HG03025 (cell line): Measurements from ENCODE around the gene DERA.
"Not testable (repeated sequence)": the region's sequence is repeated elsewhere in the genome, so short reads cannot be mapped to it uniquely, and the experiment has no call there.

ENCODE experiments used
- ATAC-seq: cut with Tn5 transposase; IDR thresholded peaks from one replicate; pipeline ENCODE4 v1.9.1; 2021; ENCODE audit warnings: mild to moderate bottlenecking, moderate library complexity; ENCODE audit not compliant: unreplicated experiment, low FRiP score

DERA gene

DNA sequence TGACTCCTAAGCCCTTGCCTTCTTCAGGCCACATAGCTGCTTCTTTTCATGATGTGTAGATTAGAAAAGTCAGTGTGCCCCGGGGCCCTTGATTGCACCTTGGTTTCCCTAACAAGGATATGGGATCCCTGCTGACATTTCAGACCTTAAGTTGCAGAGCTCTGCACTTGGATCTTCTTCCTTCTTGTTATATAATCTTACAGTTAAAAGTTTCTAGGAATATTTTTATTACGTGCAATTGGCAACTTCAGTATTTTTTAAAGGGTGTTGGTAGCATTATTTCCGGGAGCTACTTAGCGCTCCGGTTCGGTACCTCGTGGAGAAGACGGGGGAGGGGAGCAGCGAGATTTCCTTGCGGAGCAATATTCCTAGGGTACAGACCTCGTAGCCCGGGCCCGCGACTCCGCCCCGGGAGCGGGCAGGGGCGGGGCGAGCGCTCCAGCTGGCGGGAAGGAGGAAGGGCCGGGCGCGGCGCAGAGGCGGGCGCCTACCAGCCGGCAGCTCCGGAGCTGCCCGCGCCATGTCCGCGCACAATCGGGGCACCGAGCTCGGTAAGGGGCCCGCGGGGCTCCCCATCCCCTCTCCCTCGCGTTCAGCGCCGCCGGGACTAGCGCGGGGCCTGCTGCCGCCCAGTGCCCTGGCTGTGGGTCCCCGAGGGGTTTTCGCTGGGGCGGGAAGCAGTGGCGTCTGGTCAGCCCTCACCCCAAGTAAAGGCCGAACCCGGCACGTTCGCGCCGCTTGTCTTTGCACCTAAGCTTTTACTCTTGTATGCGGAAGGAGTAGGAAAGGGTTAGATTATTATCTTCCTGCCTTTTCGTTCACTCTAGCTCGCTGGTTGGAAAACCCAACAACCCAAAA is at the start of gene DERA:
Gene DERA, plus strand, starts transcription at position 469 of the 858 bp plus-strand sequence. Its CDS starts 52 bp downstream, at position 521.
- ATAC-seq: peak; percentile 91

DNA sequence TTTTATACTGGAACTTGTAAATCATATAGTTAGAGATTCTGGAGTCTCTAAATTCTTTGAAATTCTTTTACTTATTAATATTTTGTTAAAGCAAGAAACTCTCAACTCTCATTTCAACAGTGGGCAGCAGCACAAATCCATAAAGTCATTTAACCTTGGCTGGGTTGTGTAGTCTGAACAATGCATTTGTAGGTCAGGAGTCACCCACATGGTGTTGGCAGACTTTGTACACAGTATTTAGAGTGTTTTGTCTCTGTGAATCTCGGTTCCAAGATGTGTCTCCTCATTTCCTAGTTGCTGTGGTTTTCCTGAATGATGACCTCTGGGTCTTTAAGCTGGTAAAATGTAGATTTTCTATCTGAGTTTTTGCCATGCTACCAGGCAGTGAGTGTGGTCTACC is 49.7 kb upstream of the DERA start:
- no peak for ATAC-seq

DNA sequence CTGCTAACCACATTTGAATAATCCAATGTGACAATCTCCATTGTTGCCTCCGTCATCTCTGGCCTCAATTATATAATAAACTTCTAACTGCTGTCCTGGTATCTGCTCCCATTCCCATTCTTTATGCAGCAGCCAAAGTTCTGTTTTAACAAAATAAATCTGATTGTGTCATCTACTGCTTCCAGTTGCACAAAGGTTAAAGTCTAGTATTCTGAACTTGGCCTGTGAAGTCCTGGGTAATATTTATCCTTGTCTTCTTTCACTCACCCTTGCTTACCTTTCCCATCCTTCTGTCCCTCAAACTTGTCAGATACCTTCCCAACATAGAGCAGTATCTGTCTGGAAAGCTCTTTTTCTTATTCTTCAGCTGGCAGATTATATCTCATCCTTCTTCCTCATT is 48.3 kb upstream of the DERA start:
- no peak for ATAC-seq

DNA sequence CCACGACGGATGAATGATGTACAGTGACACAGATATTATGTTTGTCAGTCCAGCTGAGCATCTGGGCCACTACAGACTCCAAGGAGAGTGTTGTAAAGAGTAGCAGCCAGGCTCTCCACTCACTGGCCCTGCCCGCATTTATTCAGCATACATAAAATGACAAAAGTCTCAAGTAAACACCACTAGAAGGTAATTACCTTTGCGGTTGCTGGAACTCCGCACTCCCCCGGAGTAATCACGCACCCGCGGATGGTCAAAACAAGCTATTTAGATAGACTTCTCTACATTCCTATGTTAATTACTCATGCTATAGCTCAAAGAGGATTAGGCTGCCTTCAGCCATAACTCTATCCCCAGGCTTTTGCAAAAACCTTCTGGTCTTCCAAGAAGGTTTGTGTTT is 47.8 kb upstream of the DERA start:
- ATAC-seq: no peak

DNA sequence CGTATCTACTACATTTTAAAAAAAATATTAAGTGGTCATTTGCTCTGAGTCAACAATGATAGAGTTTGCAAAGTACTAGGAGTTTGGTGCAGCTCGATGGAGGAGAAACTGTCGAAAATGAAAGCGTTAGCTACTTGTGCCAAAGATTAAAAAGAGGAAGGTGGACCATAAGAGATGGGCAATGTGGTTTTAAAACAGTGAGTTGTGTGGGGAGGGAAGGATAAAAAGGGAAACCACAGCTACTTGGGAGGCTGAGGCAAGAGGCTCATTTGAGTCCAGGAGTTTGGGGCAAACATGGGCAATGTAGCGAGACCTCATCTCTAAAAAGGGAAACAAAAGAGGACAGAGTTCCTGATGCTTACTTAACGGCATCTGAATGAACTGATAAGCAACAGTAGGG is 47.1 kb upstream of the DERA start:
- ATAC-seq: peak; percentile 87

DNA sequence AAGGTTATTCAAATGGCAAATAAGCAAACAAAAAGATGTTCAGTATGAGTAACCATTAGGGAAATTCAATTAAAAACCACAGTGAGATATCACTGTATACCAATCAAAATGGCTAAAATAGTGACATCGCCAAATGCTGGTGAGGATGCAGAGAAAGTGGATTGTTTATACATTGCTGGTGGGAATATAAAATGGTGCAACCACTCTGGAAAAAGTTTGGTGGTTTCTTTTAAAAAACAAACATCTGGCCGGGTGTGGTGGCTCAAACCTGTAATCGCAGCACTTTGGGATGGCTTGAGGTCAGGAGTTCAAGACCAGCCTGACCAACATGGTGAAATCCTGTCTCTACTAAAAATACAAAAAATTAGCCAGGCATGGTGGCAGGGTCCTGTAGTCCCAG is 42.9 kb upstream of the DERA start:
- ATAC-seq: no peak

DNA sequence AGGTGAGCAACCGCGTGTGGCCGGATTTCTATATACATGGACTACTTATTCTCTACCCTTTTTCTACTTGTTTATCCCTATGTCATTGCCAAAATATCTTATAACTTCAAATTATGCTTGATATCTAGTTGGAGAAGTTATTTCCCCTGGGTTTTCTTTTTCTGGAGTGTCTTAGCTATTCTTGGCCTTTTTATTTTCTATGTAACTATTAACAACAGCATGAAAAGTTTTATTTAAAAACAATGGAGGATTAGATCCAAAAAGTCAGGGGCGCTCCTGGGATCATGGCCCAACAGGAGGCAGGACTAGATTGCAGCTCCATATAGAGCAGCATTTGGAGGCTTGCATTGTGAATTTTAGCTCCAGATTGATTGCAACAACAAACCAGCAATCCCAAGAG is 37.6 kb upstream of the DERA start:
- ATAC-seq: no peak

DNA sequence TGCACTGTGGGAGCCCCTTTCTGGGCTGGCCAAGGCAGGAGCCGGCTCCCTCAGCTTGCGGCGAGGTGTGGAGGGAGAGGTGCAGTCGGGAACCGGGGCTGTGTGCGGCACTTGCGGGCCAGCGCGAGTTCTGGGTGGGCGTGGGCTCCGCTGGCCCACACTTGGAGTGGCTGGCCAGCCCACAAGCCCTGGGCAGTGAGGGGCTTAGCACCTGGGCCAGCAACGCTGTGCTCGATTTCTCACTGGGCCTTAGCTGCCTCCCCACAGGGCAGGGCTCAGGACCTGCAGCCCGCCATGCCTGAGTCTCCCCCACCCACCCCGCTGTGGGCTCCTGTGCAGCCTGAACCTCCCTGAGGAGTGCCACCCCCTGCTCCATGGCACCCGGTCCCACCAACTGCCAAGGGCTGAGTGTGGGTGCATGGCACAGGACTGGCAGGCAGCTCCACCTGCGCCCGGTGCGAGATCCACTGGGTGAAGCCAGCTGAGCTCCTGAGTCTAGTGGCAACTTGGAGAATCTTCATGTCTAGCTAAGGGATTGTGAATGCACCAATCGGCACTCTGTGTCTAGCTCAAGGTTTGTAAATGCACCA is 36.5 kb upstream of the DERA start:
- ATAC-seq: not testable (repeated sequence)

GRCh38 chr12:15875863-15876262 is 35.3 kb upstream of the DERA start:
- ATAC-seq: no peak

DNA sequence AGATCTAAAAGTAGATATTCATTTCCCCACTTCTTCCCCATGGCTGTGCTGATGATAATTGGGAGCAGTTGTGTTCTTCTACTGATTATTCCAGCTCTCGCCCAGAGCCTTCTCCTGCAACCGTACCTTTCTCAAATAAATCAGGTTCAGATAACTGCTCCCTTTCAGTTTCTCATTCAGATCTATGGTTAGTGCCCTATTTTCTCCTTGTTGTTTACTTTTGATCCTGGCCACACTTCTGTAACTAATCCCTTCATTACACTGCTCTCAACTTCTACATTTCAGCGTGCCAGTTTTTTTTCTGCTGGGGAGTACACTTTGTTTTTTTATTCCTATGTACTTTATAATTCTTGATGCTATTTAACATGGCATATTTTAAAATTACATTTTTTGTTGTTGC is 31.7 kb upstream of the DERA start:
- ATAC-seq: no peak

- no peak for ATAC-seq
These were observed 30.4 kb upstream of the DERA start for GRCh38 chr12:15880721-15881120.

DNA sequence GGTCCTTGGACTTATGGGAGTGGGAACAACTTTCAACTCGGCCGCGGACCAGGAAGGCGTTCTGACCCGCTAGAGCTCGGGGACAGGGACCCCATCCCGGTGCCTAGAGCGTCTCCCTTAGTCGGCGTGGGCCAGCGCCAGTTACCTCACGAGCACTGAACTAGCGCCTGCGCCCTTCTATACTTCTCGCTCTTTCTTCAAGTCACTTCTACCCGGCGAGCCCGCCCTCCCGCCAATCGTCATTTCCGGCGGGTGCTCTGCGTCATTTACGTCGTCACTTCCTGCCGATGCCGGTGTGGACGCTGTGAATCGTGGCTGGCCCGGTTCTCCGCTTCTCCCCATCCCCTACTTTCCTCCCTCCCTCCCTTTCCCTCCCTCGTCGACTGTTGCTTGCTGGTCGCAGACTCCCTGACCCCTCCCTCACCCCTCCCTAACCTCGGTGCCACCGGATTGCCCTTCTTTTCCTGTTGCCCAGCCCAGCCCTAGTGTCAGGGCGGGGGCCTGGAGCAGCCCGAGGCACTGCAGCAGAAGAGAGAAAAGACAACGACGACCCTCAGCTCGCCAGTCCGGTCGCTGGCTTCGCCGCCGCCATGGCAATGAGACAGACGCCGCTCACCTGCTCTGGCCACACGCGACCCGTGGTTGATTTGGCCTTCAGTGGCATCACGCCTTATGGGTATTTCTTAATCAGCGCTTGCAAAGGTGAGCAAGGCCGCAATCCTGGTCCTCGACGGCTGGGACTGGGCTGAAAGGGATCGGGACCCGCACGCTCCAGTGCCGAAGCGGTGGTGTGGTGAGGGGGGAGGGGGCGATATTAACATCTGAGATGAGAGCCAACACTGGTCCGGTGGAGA is 28.8 kb upstream of the DERA start, which contains the start of gene STRAP:
Gene STRAP, plus strand, starts transcription at position 270 of the 854 bp plus-strand sequence. Its CDS starts 321 bp downstream, at position 591.
- ATAC-seq: peak; percentile 98

DNA sequence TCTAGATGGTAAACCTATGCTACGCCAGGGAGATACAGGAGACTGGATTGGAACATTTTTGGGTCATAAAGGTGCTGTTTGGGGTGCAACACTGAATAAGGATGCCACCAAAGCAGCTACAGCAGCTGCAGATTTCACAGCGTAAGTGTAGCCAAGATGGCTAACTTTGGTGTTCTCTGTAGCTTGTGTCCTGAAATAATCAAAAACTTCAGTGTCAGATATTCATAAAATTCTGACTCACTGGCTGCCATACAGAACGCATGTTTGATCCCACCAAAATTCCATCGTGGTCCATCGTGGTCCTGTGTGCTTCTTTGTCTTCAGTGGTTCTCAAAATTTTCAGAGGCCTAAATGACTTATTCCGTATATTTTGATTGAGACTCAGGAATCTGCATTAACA is 27.6 kb upstream of the DERA start:
- no peak for ATAC-seq

GRCh38 chr12:15886372-15887042 is 24.6 kb upstream of the DERA start:
- ATAC-seq: no peak

DNA sequence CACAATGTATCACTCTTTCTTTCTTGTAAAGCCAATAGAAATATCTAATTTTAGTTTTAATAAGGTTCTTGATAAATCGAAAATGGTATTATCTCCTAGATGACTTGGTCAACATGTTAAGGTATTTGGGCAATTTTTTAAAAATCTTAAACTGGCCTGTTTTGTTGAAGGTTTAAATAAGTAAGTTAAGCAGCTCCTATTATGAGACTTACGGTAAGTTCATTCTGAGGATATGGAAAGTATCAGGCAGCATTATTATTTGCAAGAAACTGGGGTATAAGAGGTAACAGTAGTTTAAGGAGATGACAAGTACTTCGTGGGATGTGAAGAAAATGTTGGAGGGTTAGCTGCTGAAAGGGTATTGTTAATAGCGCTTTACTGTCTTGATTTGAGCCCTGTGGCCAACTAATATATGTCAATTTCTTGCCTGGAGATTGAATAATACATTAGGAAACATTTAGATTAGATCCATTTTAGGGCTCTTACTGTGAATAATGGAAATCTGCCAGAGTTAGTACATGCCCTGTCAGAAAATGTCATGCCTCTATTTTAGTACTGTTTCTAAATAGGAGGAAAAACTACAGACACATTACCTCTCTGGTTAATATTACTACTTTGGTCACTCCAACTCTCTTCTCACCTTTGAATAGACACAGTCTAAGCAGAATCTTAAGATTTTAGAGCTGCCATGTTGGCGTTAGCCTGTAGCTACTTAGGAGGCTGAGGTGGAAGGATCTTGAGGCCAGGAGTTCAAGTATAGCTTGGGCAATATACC is 23.9 kb upstream of the DERA start:
- no peak for ATAC-seq

GRCh38 chr12:15892645-15893259 is 18.4 kb upstream of the DERA start:
- no peak for ATAC-seq

- ATAC-seq: no peak
These were observed 17.9 kb upstream of the DERA start for GRCh38 chr12:15893260-15893659.

DNA sequence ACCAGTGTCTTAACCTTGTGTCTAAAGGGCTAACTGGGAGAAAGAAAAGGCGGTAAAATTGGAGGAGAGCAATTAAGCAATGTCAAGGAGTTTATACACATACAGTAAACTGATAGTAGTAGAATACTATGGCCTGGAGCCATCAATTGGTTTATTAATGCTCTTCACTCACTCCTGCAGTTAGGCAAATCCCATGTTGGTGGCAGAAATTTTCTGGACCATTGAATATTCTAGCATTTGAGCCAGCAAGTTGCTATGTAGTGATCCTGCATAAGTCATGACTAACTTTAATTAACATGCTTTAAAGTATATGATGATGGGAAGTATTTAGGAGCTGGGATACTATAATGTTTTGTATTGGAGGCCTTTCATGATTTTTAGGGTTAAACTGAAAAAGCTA is 14.3 kb upstream of the DERA start:
- ATAC-seq: no peak

- ATAC-seq: no peak
These were observed 13.7 kb upstream of the DERA start for GRCh38 chr12:15897433-15897832.
